Activated CD8-positive, alpha-beta memory T cell treated with anti-CD3 and anti-CD28 coated beads, Interleukin-2, amount 50 U/mL, for 24 hours (primary cell): ENCODE data around the gene PLAGL1.
"Not testable (repeated sequence)": the region's sequence is repeated elsewhere in the genome, so short reads cannot be mapped to it uniquely, and the experiment has no call there.

Experiments used
- DNase-seq: peaks from one replicate; pipeline ENCODE4 v3.0.0-alpha.2; 2020; ENCODE audit errors: extremely low read depth

PLAGL1 gene

DNA sequence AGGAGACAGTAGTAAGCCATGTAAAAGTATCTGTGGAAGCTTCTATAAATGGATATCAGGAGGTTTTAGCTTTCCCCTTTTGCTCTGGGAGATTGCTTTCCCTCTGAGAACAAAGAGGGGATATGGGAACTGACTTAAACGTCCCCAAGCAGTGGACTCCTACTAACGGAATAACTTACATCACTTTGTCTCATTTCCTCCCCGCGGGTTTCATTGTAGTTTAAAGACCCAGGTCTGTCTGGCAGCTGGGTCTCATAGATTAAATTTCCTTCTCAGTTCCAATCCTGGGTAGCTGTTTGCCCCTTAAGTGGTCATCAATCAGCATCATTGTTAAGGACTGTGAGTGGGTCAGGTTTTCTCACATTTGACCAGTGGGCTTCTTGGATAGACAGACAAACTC, 68.7 kb downstream of the PLAGL1 start:
- no peak for DNase-seq

- DNase-seq: no peak
Measured at GRCh38 chr6:143937668-143937970, 70.4 kb downstream of the PLAGL1 start.

DNA sequence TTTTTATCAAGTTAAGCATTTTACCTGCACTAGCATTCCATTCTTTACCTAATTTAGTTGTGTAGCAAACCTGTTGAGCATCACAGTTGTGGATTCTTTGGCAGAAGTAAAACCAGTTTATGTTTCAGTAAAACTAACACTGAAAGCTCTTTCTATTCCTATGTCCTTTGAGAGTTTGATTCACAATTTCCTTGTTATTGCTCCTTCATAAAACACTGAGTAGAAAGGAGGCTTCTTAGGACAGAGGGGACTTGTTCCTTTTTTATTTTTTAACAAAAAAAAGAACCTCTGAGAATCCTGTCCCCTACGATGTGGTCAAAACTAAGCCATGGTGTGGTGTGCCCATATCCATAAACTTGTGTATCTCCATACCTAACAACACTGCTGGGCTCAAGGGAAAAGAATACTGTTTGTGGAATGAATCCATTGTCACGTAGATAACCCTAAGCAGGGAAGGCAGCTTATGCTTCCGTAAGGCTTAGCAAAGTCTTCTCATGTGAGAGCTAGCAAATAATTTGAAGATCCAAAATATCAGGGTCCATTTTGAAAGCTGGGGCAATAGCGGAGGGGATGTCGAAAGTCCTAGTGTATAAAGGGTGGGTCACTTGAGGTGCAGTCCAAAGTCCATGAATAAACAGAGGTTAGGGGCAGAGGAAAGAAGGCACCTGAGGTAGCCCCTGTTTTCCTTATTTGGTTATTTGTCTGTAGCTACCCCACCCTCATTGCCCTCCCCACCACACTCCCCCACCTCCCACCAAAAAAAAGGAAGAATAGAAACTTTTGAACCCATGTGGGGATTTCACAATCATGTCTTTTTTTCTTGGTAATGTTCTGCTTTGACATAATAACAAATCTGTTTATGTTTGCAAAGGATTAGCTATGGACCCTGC, 71.0 kb downstream of the PLAGL1 start:
- DNase-seq: no peak

- DNase-seq: no peak
Measured at GRCh38 chr6:143936347-143936746, 71.7 kb downstream of the PLAGL1 start.

- DNase-seq: no peak
Measured at GRCh38 chr6:143934867-143935266, 73.2 kb downstream of the PLAGL1 start.

- no peak for DNase-seq
Measured at GRCh38 chr6:143934331-143934730, 73.7 kb downstream of the PLAGL1 start.

DNA sequence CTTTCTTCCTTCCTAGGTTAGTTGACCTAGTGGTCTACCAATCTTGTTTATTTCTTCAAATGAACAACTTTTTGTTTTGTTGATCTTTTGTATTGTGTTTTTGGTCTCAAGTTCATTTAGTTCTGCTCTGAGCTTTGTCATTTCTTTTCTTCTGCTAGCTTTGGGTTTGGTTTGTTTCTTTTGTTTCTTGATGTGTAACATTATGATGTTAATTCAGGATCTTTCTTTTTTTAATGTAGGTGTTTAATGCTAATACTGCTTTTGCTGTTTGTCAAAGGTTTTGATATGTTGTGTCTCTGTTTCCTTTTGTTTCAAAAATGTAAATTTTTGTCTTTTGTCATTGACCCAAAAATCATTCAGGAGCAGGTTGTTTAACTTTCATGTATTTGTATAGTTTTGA, 78.1 kb downstream of the PLAGL1 start:
- no peak for DNase-seq

- no peak for DNase-seq
Measured at GRCh38 chr6:143928853-143929252, 79.2 kb downstream of the PLAGL1 start.

GRCh38 chr6:143917026-143917425, 91.0 kb downstream of the PLAGL1 start:
- DNase-seq: not testable (repeated sequence)

DNA sequence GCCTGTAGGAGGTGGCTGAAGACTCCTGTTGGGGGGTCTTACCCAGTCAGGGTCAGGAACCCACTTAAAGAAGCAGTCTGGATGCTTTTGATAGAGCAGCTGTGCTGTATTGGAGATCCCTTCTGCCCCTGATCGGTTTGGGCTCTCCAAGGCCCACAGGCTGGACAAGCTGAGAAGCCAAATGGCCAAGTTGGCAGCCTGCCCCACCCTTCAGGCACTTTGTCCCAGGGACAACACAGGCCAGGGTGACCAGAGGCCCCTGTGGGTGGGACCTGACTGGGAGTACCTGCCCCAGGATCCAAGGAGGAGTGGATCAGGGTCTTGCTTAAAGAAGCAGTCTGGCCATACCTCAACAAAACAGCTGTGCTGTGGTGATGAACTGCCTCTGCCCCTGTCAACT, 95.4 kb downstream of the PLAGL1 start:
- DNase-seq: no peak

- no peak for DNase-seq
Measured at GRCh38 chr6:143911028-143911427, 97.0 kb downstream of the PLAGL1 start.

DNA sequence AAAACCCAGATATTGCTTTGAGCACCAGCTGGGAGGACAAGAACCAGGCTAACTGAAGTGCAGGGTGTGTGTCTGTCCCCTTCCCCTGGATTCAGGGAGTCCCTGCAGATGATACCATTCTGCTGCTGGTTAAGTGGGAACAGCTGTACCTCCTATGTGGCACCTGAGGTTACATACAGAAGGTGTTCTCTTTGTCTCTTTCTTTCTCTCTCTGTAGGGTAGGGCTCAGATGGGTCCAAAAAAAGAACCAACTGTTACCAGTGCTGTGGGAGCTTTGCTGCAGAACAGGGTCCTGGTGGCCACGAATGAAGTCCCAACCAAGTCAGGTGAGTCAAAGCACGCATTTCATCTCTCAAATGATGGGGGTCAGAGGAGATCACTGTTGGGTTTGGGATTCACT, 105.2 kb downstream of the PLAGL1 start:
- DNase-seq: no peak

GRCh38 chr6:143901885-143902750, 105.9 kb downstream of the PLAGL1 start:
- no peak for DNase-seq

- DNase-seq: no peak
Measured at GRCh38 chr6:143900358-143900757, 107.7 kb downstream of the PLAGL1 start.

DNA sequence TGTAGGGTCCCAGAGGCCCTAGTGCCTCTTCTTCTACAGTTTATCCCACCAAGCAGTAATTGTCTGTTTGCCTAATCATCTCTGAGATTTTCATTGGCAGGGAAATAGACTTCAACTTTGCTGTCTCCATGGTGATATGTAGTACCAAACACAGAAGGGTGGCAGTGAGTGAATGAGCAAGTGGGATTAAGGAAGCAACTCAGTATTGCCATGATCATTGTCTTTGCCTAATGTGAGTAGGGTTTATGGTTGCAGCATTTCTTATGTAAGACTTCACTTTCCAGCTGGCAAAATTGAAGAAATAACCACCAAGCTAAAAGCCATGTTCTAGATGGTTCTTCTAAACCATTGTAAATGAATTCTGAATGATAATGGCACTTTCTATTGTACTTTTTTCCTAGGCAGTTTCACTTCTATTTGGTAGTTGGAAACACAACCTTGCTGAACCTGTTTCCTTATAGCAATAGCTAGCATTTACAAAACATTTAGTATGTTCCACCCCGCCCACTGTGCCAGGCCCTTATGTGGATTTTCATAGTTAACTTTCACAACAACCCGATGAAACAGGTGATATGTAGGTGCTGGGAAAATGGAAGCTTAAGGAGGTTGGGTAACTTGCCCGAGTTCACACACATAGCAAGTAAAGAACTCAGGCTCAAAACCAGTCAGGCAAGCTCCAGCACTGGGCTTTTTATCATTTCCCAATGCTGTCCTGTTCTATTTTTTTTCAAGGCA, 111.8 kb downstream of the PLAGL1 start:
- no peak for DNase-seq

GRCh38 chr6:143894655-143895054, 113.4 kb downstream of the PLAGL1 start:
- no peak for DNase-seq
